ENCODE data around the gene FATE1. TPM values are rescaled to one million over a fixed set of nuclear protein-coding genes. Genes with fewer than 3 reads are reported as not detected.

Gene FATE1
- total and polyA plus RNA-seq, 9 donors = 1.2 to 3.7 (median 1.9) TPM

DNA sequence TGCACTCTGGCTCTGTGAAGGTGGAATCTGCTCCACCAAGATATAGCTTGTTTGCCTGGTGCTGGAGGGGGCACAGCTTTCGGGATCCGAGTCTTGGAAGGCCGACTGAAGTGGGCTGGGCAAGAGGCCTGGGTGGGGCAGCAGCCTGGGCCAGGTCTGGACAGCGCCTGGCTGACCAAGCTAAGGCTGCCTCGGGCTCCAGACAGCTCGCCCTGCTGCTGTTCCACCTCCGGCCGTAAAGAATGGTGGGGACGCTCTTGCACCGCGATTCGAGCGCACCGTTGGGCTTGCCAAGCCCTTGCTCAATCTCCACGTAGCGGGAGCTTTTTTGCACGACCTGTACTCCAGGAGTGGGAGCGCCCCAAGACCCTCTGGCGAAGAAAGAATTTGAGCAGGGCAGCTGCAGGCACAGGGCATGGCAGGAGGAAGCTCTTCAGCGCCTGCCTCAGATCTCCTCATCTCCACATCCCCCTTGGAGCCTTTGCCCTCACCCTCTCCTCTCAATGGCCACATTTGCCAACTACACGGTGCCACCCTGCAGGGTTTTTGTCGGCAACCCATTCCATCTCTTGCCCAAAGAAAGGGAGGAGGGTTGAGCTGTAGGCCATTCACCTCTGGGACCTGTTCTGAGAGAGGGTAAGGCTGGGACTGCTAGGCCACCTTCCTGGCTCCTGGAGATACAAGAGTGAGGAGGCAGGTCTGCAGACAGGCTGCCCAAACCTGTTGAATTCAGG lies 37.6 kb downstream of the FATE1 start:
- no peaks in the 10 kb centered on the region for H3K9me3 ChIP-seq (replicated peaks; ENCODE audit: control insufficient read depth, low read depth, low read length)
- no peak overlapping the region for H3K27ac ChIP-seq (ENCODE audit: low read length)
- 10% methylated on average over 19 of the region's 22 CpGs for WGBS (ENCODE audit: insufficient coverage)

DNA sequence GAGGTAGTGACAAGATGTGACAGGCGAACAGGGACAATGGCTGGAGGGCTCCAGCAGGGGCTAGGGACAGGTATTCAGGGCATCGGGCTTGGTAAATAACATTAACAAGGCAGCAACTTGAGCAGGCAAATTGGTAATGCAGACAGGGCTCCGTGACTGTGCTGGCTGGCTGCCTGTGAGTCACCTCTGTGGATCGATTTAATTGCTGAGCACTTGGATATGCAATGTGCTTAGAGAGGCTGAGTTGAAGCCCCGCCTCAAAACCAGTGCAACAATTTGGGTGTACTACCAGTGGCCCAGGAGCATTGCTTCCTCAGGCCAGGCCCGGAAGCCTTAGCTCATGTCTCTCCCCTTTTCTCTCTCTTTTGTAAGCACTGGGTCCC lies 38.2 kb downstream of the FATE1 start:
- H3K4me3 ChIP-seq (ENCODE audit: low read length) = no peak overlapping the region
- no peaks in the 10 kb centered on the region for H3K9me3 ChIP-seq (replicated peaks; ENCODE audit: control insufficient read depth, low read depth, low read length)
- DNase-seq = peak; percentile 34
- H3K36me3 ChIP-seq (ENCODE audit: control insufficient read depth, insufficient read depth, low read length) = no peaks in the 10 kb centered on the region
- no peak overlapping the region for H3K27ac ChIP-seq (ENCODE audit: low read length)
- 46% methylated on average over 6 of the region's 6 CpGs for WGBS (ENCODE audit: insufficient coverage)
- peaks cover 19% of the 10 kb centered on the region for H3K27me3 ChIP-seq (ENCODE audit: control insufficient read depth, insufficient read depth, low read length)
- H3K4me1 ChIP-seq (ENCODE audit: control insufficient read depth, insufficient read depth, low read length) = peaks cover 22% of the 10 kb centered on the region

More for the DNA sequence above, 37.6 kb downstream of the FATE1 start:
- peak; percentile 74 for DNase-seq
- Histone ChIP-seq H3K36me3 (ENCODE audit: control insufficient read depth, insufficient read depth, low read length) (no peaks in the 10 kb centered on the region), H3K27me3 (ENCODE audit: control insufficient read depth, insufficient read depth, low read length) (peaks cover 20% of the 10 kb centered on the region), H3K4me3 (ENCODE audit: low read length) (no peak overlapping the region), H3K4me1 (ENCODE audit: control insufficient read depth, insufficient read depth, low read length) (peaks cover 22% of the 10 kb centered on the region)

DNA sequence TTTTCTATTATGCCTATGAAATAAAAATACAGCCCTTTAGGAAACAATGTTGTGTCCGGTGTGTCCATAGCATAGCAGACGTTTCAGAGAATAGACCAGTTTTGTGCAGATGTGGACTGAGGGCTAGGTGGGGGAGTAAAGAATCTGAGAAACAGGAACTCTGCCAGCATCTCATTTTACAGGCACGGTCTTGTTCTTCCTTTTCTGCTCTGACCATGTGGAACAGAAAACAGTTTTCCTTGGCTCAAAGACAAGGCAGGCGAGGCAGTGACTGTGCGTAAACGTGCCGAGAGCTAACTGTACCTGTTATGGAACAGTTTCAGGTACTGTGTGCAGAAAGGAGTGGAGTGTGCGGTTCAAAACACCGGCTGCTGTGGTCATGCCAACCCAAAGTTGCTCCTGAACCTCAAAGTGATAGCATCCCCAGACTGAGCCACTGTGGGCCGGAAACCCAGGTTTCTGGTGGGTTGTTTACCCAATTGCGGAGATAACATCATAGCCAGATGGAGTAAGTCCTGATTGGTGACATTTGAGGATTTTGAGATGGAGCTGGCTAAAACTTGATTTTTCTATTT lies 38.9 kb downstream of the FATE1 start:
- no peaks in the 10 kb centered on the region for H3K9me3 ChIP-seq (replicated peaks; ENCODE audit: control insufficient read depth, low read depth, low read length)
- H3K36me3 ChIP-seq (ENCODE audit: control insufficient read depth, insufficient read depth, low read length) = no peaks in the 10 kb centered on the region
- no peak overlapping the region for H3K4me3 ChIP-seq (ENCODE audit: low read length)
- WGBS (ENCODE audit: insufficient coverage) = 53% methylated on average over 9 of the region's 11 CpGs
- peaks cover 18% of the 10 kb centered on the region for H3K27me3 ChIP-seq (ENCODE audit: control insufficient read depth, insufficient read depth, low read length)
- H3K27ac ChIP-seq (ENCODE audit: low read length) = peak overlapping the region; percentile 8
- DNase-seq = peak; percentile 87
- peaks cover 22% of the 10 kb centered on the region for H3K4me1 ChIP-seq (ENCODE audit: control insufficient read depth, insufficient read depth, low read length)

DNA sequence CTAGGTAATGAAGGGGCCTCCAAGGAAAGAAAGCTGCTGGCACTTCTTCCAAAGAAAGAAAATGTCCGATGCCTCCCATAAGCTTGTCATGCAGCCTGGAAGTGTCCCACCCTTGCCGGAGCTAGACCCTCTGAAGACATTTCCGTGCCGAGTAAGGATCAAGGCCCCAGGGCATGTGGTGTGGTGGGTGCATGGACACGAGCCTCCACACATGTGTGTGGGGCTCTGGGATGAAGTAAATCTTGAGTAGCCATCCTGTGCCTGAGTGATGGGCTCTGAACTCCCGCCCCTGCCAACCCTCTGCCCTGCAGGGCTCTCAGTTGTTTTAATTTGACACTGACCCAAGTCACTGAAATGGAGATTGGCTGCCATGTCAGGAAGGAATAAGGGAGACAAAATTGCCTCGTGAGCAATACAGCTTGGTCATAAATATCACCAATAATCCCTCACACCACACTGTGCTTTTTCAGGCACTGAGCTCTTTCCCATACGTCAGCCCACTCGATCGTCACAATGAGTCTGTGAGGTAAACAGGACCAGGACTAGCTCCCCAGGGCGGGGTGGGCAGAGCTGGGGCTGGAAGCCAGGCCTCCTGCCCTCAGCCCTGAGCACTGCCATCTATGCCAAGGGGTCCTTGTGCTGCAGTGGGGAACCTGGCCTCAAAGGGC lies 43.3 kb downstream of the FATE1 start:
- Histone ChIP-seq H3K27me3 (ENCODE audit: control insufficient read depth, insufficient read depth, low read length) (peaks cover 6% of the 10 kb centered on the region), H3K36me3 (ENCODE audit: control insufficient read depth, insufficient read depth, low read length) (no peaks in the 10 kb centered on the region), H3K4me1 (ENCODE audit: control insufficient read depth, insufficient read depth, low read length) (peaks cover 13% of the 10 kb centered on the region), H3K4me3 (ENCODE audit: low read length) (no peak overlapping the region), H3K27ac (ENCODE audit: low read length) (no peak overlapping the region), H3K9me3 (replicated peaks; ENCODE audit: control insufficient read depth, low read depth, low read length) (no peaks in the 10 kb centered on the region)
- no peak for DNase-seq
- WGBS (ENCODE audit: insufficient coverage) = 80% methylated on average over 7 of the region's 11 CpGs

DNA sequence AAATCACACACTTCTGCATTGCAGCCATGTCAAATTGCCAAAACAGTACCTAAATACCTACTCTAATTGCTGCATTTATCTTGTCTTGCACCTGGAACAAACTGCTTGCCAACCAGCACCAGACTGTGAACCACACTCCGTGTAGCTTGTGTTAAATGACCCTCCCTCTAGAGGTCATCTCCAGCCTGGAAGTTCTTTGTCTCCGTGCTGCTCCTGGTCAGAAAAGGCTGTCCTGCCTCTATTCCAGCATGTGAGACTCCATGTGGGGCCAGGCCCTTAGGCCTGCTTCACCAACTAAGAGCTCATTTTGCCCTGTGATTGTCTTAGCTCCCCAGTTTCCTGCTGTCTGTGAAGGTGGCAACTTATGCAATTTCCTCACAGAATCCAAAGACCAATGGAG lies 47.0 kb downstream of the FATE1 start:
- H3K27me3 ChIP-seq (ENCODE audit: control insufficient read depth, insufficient read depth, low read length) = peaks cover 3% of the 10 kb centered on the region
- no peaks in the 10 kb centered on the region for H3K9me3 ChIP-seq (replicated peaks; ENCODE audit: control insufficient read depth, low read depth, low read length)
- H3K27ac ChIP-seq (ENCODE audit: low read length) = no peak overlapping the region
- no peaks in the 10 kb centered on the region for H3K4me1 ChIP-seq (ENCODE audit: control insufficient read depth, insufficient read depth, low read length)
- no peak overlapping the region for H3K4me3 ChIP-seq (ENCODE audit: low read length)
- 44% methylated on average over 2 of the region's 2 CpGs for WGBS (ENCODE audit: insufficient coverage)
- DNase-seq = no peak
- H3K36me3 ChIP-seq (ENCODE audit: control insufficient read depth, insufficient read depth, low read length) = no peaks in the 10 kb centered on the region

DNA sequence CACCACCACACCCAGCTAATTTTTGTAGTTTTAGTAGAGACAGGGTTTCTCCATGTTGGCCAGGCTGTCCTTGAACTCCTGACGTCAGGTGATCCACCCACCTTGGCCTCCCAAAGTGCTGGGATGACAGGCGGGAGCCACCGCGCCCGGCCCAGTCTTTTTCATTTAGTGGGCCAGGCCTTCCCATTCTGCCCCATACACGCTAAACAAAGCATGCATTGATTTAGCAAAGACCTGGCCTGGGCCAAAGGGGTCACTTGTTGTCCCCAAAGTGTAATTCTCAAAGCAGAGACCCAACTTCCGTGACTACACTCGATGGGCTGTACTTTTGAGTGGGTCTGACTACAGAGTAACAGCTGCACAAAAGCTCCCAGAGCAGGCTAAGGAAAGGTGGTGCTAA lies 47.9 kb downstream of the FATE1 start:
- Histone ChIP-seq H3K36me3 (ENCODE audit: control insufficient read depth, insufficient read depth, low read length) (no peaks in the 10 kb centered on the region), H3K4me1 (ENCODE audit: control insufficient read depth, insufficient read depth, low read length) (no peaks in the 10 kb centered on the region), H3K9me3 (replicated peaks; ENCODE audit: control insufficient read depth, low read depth, low read length) (no peaks in the 10 kb centered on the region), H3K27me3 (ENCODE audit: control insufficient read depth, insufficient read depth, low read length) (peaks cover 3% of the 10 kb centered on the region), H3K27ac (ENCODE audit: low read length) (no peak overlapping the region), H3K4me3 (ENCODE audit: low read length) (no peak overlapping the region)
- 78% methylated on average over 7 of the region's 8 CpGs for WGBS (ENCODE audit: insufficient coverage)
- DNase-seq = no peak

DNA sequence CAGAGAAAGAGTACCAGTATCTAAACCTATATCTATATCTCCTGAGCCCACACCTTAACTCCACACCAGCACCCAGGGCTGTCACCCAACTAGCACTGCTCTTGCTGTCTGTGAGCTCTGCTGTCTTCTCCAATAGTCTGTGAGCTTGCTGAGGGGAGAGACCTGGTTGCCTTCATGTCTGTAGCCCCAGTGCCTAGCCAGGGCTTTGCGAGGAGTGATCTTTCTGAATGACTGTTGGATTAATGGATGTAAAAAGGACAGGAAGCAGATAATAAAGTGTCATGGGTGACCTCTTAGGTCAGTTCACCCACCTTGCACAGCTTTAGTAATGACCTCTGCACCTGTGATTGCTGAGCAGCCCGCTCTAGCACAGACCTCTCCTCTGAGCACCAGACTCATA lies 49.2 kb downstream of the FATE1 start:
- Histone ChIP-seq H3K4me3 (ENCODE audit: low read length) (no peak overlapping the region), H3K36me3 (ENCODE audit: control insufficient read depth, insufficient read depth, low read length) (no peaks in the 10 kb centered on the region), H3K27me3 (ENCODE audit: control insufficient read depth, insufficient read depth, low read length) (peaks cover 3% of the 10 kb centered on the region), H3K9me3 (replicated peaks; ENCODE audit: control insufficient read depth, low read depth, low read length) (no peaks in the 10 kb centered on the region), H3K27ac (ENCODE audit: low read length) (no peak overlapping the region), H3K4me1 (ENCODE audit: control insufficient read depth, insufficient read depth, low read length) (no peaks in the 10 kb centered on the region)
- DNase-seq = no peak
- 88% methylated on average over 1 of the region's 2 CpGs for WGBS (ENCODE audit: insufficient coverage)

DNA sequence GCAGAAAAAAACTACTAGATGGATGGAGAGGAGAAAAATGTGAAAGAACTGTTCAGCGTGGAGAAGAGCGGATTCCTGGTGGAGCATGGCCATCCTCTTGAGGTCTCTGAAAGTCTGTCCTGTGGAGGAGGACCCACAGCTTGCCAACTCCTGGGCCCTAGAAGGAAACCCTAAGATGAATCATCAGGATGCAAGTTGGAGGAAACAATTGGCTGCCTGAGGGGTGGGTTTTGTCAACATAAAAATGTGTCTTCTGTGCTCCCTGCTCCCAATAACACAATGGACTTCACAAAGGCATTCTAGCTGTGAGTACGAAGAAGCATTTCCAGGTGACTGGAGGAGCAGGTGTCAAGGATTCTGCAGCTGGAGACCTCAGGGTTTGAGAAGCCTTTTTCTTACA lies 55.9 kb downstream of the FATE1 start:
- Histone ChIP-seq H3K36me3 (ENCODE audit: control insufficient read depth, insufficient read depth, low read length) (no peaks in the 10 kb centered on the region), H3K4me3 (ENCODE audit: low read length) (no peak overlapping the region), H3K9me3 (replicated peaks; ENCODE audit: control insufficient read depth, low read depth, low read length) (no peaks in the 10 kb centered on the region), H3K27ac (ENCODE audit: low read length) (no peak overlapping the region), H3K27me3 (ENCODE audit: control insufficient read depth, insufficient read depth, low read length) (peaks cover 7% of the 10 kb centered on the region), H3K4me1 (ENCODE audit: control insufficient read depth, insufficient read depth, low read length) (peaks cover 18% of the 10 kb centered on the region)
- no peak for DNase-seq
- WGBS (ENCODE audit: insufficient coverage) = 90% methylated on average over 3 of the region's 3 CpGs

Data from muscle of leg (tissue), 11 donors.